GM04503 (cell line): ENCODE results near the gene VWA5B2.

Experiments used
- DNase-seq: peaks from one replicate; pipeline ENCODE4 v3.0.0-alpha.2; 2012; ENCODE audit warnings: low read depth

The VWA5B2 gene

DNA sequence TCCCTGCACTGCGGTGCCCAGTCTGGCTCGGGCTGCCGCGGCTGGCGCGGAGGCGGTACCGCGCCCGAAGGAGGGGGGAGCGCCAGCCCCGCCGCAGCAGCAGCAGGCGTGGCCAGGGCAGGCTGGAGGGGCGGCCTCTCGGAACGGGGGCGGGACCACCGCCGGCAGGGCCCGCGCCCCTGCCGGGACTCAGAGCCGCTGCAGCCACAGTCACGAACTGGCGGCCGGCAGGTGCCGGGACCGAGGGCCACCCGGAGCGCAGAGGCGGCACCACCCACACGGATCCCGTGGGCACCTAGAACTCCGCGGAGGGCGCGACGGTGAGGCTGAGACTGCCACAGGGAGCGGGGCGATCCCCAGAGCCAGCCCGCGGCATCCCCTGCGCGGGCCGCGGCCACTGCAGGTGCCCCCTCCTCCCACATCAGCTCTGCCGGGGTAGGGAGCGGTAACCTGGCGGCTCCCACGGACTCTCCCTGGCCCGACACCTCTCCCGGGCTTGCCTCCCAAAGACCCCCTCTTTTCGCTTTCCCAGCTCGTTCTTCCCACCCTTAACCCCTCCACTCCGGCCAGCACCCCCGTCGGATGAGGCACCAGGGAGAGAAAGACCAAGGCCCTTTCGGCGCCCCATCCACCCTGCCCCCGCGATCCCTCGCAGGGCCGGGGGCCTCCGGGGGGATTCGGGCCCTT lies at the start of gene VWA5B2:
TSS of gene VWA5B2 (plus strand) at position 192 of the 687 bp plus-strand sequence. CDS start 944 bp downstream, outside the sequence.
- no peak for DNase-seq

- DNase-seq: no peak
Observed at GRCh38 chr3:184180165-184180564, 49.2 kb upstream of the VWA5B2 start.

GRCh38 chr3:184181596-184181995 lies 47.8 kb upstream of the VWA5B2 start:
- DNase-seq: no peak

DNA sequence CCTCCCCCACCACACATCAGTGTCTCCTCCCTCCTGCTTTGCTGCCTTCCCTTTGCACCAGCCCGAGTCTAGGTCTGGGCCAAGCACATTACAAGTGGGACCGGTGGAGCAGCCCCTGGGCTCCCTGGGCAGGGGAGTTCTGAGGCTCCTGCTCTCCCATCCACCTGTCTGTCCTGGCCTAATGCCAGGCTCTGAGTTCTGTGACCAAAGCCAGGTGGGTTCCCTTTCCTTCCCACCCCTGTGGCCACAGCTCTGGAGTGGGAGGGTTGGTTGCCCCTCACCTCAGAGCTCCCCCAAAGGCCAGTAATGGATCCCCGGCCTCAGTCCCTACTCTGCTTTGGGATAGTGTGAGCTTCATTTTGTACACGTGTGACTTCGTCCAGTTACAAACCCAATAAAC lies 45.7 kb upstream of the VWA5B2 start:
- no peak for DNase-seq

GRCh38 chr3:184184546-184185230 lies 44.7 kb upstream of the VWA5B2 start:
- DNase-seq: no peak

DNA sequence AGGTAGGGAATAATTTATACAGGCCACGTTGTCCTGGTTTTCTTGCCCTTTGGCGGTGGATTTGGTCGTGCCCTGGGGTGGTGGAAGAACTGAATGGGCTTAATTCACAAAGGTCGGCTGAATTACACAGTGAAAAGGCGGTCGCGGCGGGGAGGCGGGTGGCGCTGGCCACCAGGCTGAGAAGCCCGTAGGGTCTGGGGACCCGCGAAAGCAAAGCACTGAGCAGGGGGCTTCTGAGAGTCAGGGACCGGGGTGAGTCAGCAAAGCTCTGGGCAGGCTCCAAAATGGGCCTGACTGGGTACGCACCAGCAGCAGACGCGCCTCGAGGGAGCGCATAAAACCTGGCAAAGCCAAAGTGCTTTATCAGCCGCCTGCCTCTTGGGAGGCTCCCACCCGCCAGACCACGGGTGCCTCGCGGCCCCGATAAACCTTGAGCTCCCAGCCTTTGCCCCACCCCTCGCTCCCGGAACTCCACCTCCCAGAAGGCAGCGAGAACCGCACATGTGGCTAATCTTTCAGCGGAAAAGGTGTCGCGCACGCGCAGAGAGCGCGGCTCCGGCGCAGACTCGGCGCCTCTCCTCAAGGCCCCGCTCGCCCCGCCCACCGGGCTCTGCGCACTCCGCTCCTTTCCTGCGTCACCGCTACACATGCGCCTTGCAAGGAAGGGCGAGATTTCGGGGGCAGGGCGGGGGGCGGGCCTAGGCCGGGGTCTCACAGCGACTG lies 43.8 kb upstream of the VWA5B2 start:
- DNase-seq: peak; percentile 87

- no peak for DNase-seq
Observed at GRCh38 chr3:184186184-184186901, 43.0 kb upstream of the VWA5B2 start, which contains the start of gene ABCF3. TSS of gene ABCF3 (plus strand) at chr3:184186199. CDS start at chr3:184186208, 9 bp downstream.

DNA sequence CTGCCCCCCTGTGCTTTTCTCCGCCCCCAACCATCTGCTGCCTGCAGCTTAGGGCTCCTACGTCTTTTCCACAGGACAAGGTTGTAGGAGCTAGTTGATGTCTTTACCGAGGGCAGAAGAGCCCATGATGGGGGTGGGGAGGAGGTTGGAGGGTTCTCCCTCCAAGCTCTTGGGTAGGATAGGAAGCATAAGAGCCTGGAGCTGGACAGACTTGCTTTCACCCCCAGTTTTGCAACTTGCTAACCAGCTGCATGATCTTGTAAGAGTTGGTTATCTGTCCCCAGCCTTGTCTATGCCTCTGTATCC lies 42.5 kb upstream of the VWA5B2 start:
- no peak for DNase-seq

GRCh38 chr3:184188080-184188479 lies 41.3 kb upstream of the VWA5B2 start:
- no peak for DNase-seq

DNA sequence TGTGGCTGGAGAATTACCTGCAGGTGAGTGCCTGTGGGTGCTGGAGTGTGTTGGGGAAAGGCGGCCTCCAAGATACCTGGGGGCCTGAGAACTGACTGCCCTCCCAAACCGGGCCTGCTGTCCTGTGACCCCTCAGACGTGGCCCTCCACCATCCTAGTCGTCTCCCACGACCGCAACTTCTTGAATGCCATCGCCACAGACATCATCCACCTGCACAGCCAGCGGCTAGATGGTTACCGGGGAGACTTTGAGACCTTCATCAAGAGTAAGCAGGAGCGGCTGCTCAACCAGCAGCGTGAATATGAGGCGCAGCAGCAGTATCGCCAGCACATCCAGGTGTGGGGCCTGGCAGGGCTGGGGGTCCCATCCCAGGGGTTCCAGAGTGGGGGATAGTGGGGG lies 40.0 kb upstream of the VWA5B2 start:
- no peak for DNase-seq

- DNase-seq: no peak
Observed at GRCh38 chr3:184192889-184193288, 36.5 kb upstream of the VWA5B2 start.

- DNase-seq: no peak
Observed at GRCh38 chr3:184193991-184194539, 35.3 kb upstream of the VWA5B2 start.

- no peak for DNase-seq
Observed at GRCh38 chr3:184196536-184196935, 32.8 kb upstream of the VWA5B2 start.

DNA sequence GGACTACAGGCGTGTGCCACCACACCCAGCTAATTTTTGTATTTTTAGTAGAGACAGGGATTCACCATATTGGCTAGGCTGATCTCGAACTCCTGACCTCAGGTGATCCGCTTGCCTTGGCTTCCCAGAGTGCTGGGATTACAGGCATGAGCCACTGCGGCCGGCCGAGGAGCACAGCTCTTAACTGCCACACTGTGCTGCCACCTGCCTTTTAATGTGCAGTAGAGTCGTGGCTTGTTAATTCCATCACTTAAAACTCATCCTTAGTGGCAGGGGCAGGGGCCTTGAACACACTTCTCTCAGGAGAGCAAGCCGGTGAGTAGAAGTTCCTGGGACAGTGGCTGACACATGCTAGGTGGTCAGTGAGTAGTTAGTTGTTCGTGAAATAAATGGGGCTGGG lies 30.9 kb upstream of the VWA5B2 start:
- DNase-seq: no peak

- no peak for DNase-seq
Observed at GRCh38 chr3:184200825-184201224, 28.6 kb upstream of the VWA5B2 start.

GRCh38 chr3:184203526-184203925 lies 25.9 kb upstream of the VWA5B2 start:
- DNase-seq: no peak

DNA sequence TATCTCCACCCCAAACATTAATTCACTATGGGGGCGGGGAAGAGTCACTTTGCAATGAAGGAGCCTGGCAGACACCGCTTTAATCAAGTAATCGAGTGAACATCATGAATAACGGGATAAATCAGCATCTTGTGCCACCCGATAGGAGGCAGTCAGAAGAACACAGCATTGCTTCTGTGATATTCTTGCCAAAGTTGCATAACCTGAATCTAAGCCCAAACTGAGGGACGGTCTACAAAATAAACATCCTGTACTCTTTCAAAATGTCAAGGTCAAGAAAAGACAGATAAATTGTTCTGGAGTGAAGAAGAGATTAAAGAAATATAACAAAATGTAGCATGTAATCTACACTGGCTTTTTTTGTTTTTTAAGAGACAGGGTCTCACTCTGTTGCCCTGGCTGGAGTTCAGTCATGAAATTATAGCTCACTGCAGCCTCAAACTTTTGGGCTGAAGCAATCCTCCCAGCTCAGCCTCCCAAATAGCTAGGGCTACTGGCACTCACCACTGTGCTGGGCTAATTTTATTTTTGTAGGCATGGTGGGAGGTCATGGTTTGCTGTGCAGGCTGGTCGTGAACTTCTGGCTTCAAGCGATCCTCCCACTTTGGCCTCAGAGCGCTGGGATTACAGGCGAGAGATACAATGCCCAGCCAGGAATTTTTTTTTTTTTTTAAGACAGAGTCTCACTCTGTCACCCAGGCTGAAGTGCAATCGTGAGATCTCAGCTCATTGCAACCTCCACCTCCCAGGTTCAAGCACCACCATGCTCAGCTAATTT lies 20.1 kb upstream of the VWA5B2 start:
- DNase-seq: no peak

DNA sequence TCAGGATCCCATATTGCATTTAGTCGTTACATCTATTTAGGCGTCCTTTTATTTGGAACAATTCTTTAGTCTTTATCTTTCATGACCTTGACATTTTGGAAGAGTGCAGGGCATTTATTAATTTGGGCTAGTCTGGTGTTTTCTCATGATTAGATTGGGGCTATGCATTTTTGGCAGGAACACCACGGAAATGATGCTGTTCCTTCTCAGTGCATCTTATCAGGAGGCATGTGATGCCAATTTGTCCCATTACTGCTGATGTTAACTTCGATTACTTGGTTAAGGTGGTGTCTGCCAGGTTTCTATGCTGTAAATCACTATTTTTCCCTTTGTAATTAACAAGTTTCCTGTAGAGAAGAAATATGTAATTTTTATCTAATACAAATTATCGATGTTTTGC lies 18.1 kb upstream of the VWA5B2 start:
- DNase-seq: no peak

GRCh38 chr3:184211718-184212117 lies 17.7 kb upstream of the VWA5B2 start:
- DNase-seq: no peak

DNA sequence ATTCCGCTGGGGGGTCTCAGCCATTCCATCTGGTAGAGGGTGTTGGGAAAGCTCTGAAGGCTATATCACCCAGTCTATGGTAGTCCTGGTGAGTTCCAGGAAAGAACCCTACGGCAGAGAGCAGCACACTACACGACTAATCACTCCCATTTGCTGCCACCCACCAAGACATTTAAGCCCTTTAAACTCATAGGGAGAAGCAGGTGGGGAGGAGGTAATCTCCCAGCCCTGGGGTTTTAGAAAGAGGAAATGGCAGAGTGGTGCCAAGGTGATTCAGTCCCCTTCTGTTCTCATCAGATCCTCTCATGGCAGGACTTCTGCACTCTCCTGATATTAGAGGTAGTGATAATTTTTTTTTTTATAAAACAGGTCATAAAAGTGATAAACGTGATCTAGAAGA lies 10.6 kb upstream of the VWA5B2 start:
- DNase-seq: no peak

DNA sequence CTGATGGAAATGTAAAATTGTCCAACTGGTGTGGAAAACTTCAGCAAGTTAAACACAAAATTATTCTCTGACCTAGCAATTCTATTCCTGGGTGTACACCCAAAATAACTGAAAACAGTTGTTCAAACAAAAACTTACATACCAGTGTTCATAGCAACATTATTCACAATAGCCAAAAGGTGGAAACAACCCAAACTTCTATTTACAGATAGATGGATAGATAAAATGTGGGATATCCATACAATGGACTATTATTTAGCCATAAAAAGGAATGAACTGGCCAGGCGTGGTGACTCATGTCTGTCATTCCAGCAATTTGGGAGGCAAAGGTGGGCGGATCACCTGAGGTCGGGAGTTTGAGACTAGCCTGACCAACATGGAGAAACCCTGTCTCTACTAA lies 6.9 kb upstream of the VWA5B2 start:
- no peak for DNase-seq
